ENCODE results near the gene CABP4.

DNA sequence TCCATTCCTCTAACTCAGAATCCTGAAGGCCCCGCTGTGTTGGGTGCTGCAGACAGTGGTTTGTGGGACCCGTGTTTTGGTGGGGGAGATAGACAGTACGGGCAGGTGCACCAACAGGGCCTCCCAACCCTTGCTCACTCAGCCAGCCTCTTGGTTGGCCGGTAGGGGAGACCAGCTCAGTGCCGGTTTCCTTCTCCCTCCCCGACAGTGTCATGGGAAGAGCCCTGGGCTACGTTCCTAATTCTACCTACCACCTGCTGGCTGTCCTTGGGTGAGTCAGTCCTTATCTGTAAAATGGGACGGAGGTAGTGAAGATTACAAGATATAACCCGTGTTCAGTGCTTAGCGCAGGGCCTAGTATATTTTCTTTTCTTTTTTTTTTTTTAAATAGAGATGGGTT lies 8.0 kb downstream of the CABP4 start:
- TF ChIP-seq, protein P1, sequence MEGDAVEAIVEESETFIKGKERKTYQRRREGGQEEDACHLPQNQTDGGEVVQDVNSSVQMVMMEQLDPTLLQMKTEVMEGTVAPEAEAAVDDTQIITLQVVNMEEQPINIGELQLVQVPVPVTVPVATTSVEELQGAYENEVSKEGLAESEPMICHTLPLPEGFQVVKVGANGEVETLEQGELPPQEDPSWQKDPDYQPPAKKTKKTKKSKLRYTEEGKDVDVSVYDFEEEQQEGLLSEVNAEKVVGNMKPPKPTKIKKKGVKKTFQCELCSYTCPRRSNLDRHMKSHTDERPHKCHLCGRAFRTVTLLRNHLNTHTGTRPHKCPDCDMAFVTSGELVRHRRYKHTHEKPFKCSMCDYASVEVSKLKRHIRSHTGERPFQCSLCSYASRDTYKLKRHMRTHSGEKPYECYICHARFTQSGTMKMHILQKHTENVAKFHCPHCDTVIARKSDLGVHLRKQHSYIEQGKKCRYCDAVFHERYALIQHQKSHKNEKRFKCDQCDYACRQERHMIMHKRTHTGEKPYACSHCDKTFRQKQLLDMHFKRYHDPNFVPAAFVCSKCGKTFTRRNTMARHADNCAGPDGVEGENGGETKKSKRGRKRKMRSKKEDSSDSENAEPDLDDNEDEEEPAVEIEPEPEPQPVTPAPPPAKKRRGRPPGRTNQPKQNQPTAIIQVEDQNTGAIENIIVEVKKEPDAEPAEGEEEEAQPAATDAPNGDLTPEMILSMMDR (IDR thresholded peaks at IDR 0.05), result no peak
- no peak for TF ChIP-seq POLR2AphosphoS5 (IDR thresholded peaks at IDR 0.05)
